H1 (cell line): ENCODE data around the gene SH2D1B. TPM values are rescaled to one million over a fixed set of nuclear protein-coding genes. Genes with fewer than 3 reads are reported as not detected.

Source experiments
- CTCF ChIA-PET: fragments of 300-600 bp; sonication (Branson Sonifier 250); formaldehyde crosslinking; loops from one replicate; lab custom pipeline; 2021; ENCODE audit not compliant: partially characterized antibody; lab: Charles Lee
- POLR2A ChIA-PET: fragments of 300-600 bp; sonication (Branson Sonifier 250); formaldehyde crosslinking; loops from one replicate; lab custom pipeline; 2021; ENCODE audit warnings: inconsistent platforms; ENCODE audit not compliant: partially characterized antibody; lab: Charles Lee
- DNase-seq, 2 experiments: peaks; one replicate each; pipeline versions ENCODE4 v3.0.0 to v3.0.0-alpha.2; 2010 to 2022; ENCODE audit warnings: low spot score in 2 of 2, low read depth in 1 of 2, mixed read lengths in 1 of 2
- FAIRE-seq: peaks from 2 replicates; lab custom pipeline; 2011; peaks lifted over from hg19 to GRCh38; lab: Jason Lieb, UNC
- H2AFZ ChIP-seq: 2 replicates; pipeline ENCODE4 v1.8.1; 2012; ENCODE audit warnings: low read length, inconsistent platforms
- H2AK5ac ChIP-seq: 2 replicates; pipeline ENCODE4 v1.6.1; 2013; ENCODE audit warnings: low read depth, low read length
- H2BK120ac ChIP-seq: replicated peaks from 2 replicates; pipeline ENCODE3; 2013; ENCODE audit warnings: low read depth, low read length, inconsistent platforms
- H2BK12ac ChIP-seq: 2 replicates; pipeline ENCODE4 v1.6.1; 2013; ENCODE audit warnings: low read depth, low read length
- H2BK15ac ChIP-seq: 2 replicates; pipeline ENCODE4 v1.6.1; 2013; ENCODE audit warnings: low read length
- H2BK20ac ChIP-seq: 2 replicates; pipeline ENCODE4 v1.6.1; 2013; ENCODE audit warnings: low read length
- H2BK5ac ChIP-seq: 2 replicates; pipeline ENCODE4 v1.6.1; 2013; ENCODE audit warnings: low read depth, low read length
- H3K14ac ChIP-seq: 2 replicates; pipeline ENCODE4 v1.6.1; 2013; ENCODE audit warnings: inconsistent platforms; ENCODE audit not compliant: insufficient read length
- H3K18ac ChIP-seq: 2 replicates; pipeline ENCODE4 v1.6.1; 2013; ENCODE audit warnings: low read length; ENCODE audit errors: extremely low read depth
- H3K23ac ChIP-seq: 2 replicates; pipeline ENCODE4 v1.6.1; 2013; ENCODE audit warnings: inconsistent platforms; ENCODE audit not compliant: insufficient read length
- H3K23me2 ChIP-seq: 2 replicates; pipeline ENCODE4 v1.6.1; 2013; ENCODE audit warnings: low read depth, low read length
- H3K27ac ChIP-seq: 2 replicates; pipeline ENCODE4 v1.6.1; 2011; ENCODE audit warnings: low read depth, low read length, inconsistent platforms
- H3K27me3 ChIP-seq, 4 experiments: replicated peaks in 1 of 4; 1 replicate in 1 of 4; 2 replicates in 3 of 4; pipeline versions ENCODE4 v1.6.1 to v1.8.1; 2011 to 2013; ENCODE audit warnings: low read length in 3 of 4, mild to moderate bottlenecking in 3 of 4, inconsistent platforms in 2 of 4, mixed read lengths in 2 of 4, moderate library complexity in 1 of 4; ENCODE audit not compliant: control insufficient read depth in 3 of 4, insufficient read depth in 3 of 4; ENCODE audit errors: extremely low read depth in 1 of 4
- H3K36me3 ChIP-seq, 4 experiments: 2 replicates each; pipeline versions ENCODE4 v1.6.1 to v1.8.1; 2011 to 2013; ENCODE audit warnings: mild to moderate bottlenecking in 4 of 4, low read length in 3 of 4, moderate library complexity in 2 of 4, control low read depth in 1 of 4, inconsistent platforms in 1 of 4; ENCODE audit not compliant: insufficient read depth in 4 of 4, control insufficient read depth in 2 of 4
- H3K4ac ChIP-seq: replicated peaks from 2 replicates; pipeline ENCODE3; 2013; ENCODE audit warnings: low read length, low read depth, mixed read lengths, inconsistent platforms; ENCODE audit not compliant: insufficient read length
- H3K4me1 ChIP-seq, 4 experiments: replicated peaks in 1 of 4; 1 replicate in 1 of 4; 2 replicates in 3 of 4; pipeline versions ENCODE4 v1.6.1 to v1.8.1; 2011 to 2013; ENCODE audit warnings: low read length in 3 of 4, inconsistent platforms in 2 of 4, mixed read lengths in 1 of 4; ENCODE audit not compliant: insufficient read depth in 4 of 4, control insufficient read depth in 3 of 4
- H3K4me2 ChIP-seq, 2 experiments: 2 replicates each; pipeline versions ENCODE4 v1.6.1 to v1.8.1; 2011 to 2013; ENCODE audit warnings: low read depth in 2 of 2, low read length in 2 of 2, control low read depth in 1 of 2, inconsistent platforms in 1 of 2, mild to moderate bottlenecking in 1 of 2; ENCODE audit not compliant: insufficient read depth in 1 of 2
- H3K4me3 ChIP-seq, 4 experiments: fragments of 200-600, 300-600 bp in 1 of 4; sonication (generic), shearing (Covaris generic), sonication (Bioruptor Twin) in 1 of 4; 2 replicates each; pipeline versions ENCODE4 v1.5.1 to v1.8.1; 2011 to 2016; ENCODE audit warnings: low read length in 4 of 4, low read depth in 3 of 4, control low read depth in 2 of 4, inconsistent platforms in 2 of 4, mild to moderate bottlenecking in 2 of 4, mixed read lengths in 1 of 4, moderate library complexity in 1 of 4; ENCODE audit not compliant: insufficient read depth in 2 of 4; ENCODE audit errors: extremely low read depth in 1 of 4
- H3K56ac ChIP-seq: replicated peaks from 2 replicates; pipeline ENCODE3; 2013; ENCODE audit warnings: low read depth, mild to moderate bottlenecking, mixed read lengths, low read length, inconsistent platforms; ENCODE audit not compliant: insufficient read length
- H3K79me1 ChIP-seq: 2 replicates; pipeline ENCODE4 v1.6.1; 2013; ENCODE audit warnings: low read depth, low read length, control low read depth
- H3K79me2 ChIP-seq, 2 experiments: 2 replicates each; pipeline versions ENCODE4 v1.6.1 to v1.8.1; 2012 to 2013; ENCODE audit warnings: low read length in 2 of 2, mild to moderate bottlenecking in 2 of 2, inconsistent platforms in 1 of 2; ENCODE audit not compliant: insufficient read depth in 2 of 2, control insufficient read depth in 1 of 2
- H3K9ac ChIP-seq, 4 experiments: replicated peaks in 1 of 4; 1 replicate in 1 of 4; 2 replicates in 3 of 4; pipeline versions ENCODE4 v1.6.1 to v1.8.1; 2011 to 2013; ENCODE audit warnings: low read depth in 3 of 4, low read length in 3 of 4, control low read depth in 2 of 4, mild to moderate bottlenecking in 2 of 4, moderate library complexity in 2 of 4, inconsistent platforms in 1 of 4; ENCODE audit errors: extremely low read depth in 1 of 4
- H3K9me3 ChIP-seq, 2 experiments: 2 replicates each; pipeline versions ENCODE4 v1.6.1 to v1.8.1; 2012 to 2013; ENCODE audit warnings: mild to moderate bottlenecking in 2 of 2, moderate library complexity in 2 of 2, control low read depth in 1 of 2, inconsistent platforms in 1 of 2, low read depth in 1 of 2, low read length in 1 of 2, mixed read lengths in 1 of 2; ENCODE audit not compliant: insufficient read depth in 2 of 2
- H4K20me1 ChIP-seq, 2 experiments: replicated peaks in 1 of 2; 2 replicates each; pipeline versions ENCODE3 to v1.8.1; 2011 to 2013; ENCODE audit warnings: inconsistent platforms in 2 of 2, low read length in 2 of 2, mild to moderate bottlenecking in 1 of 2; ENCODE audit not compliant: insufficient read depth in 2 of 2, control insufficient read depth in 1 of 2
- H4K5ac ChIP-seq: 2 replicates; pipeline ENCODE4 v1.6.1; 2013; ENCODE audit warnings: low read length, low read depth, mixed read lengths, inconsistent platforms; ENCODE audit not compliant: insufficient read length
- H4K8ac ChIP-seq: 2 replicates; pipeline ENCODE4 v1.8.0; 2013; ENCODE audit warnings: mild to moderate bottlenecking, moderate library complexity, low read length, inconsistent platforms; ENCODE audit not compliant: insufficient read depth; ENCODE audit errors: extremely low read depth
- H4K91ac ChIP-seq: replicated peaks from 2 replicates; pipeline ENCODE3; 2013; ENCODE audit warnings: low read length, mixed read lengths, inconsistent platforms; ENCODE audit not compliant: insufficient read length
- BACH1 ChIP-seq: IDR thresholded peaks from 2 replicates; pipeline ENCODE4 v1.6.1; 2012; ENCODE audit warnings: low read length, improper control_type of control experiment
- BRCA1 ChIP-seq: IDR thresholded peaks from 2 replicates; pipeline ENCODE4 v1.6.1; 2012; ENCODE audit warnings: low read depth, low read length, improper control_type of control experiment
- CHD1 ChIP-seq: IDR thresholded peaks from 2 replicates; pipeline ENCODE4 v1.6.1; 2012; ENCODE audit warnings: low read depth, low read length, improper control_type of control experiment
- FOSL1 ChIP-seq: IDR thresholded peaks from 2 replicates; pipeline ENCODE4 v1.6.1; 2011; ENCODE audit warnings: mild to moderate bottlenecking, low read depth, low read length, moderate library complexity; ENCODE audit not compliant: insufficient read depth
- GABPA ChIP-seq: IDR thresholded peaks from 2 replicates; pipeline ENCODE4 v1.6.1; 2011; ENCODE audit warnings: mild to moderate bottlenecking, low read length, moderate library complexity, borderline replicate concordance; ENCODE audit not compliant: insufficient read depth
- KDM5A ChIP-seq: fragments of 200-600 bp; IDR thresholded peaks from 2 replicates; pipeline ENCODE4 v1.7.1; 2012; ENCODE audit warnings: mild to moderate bottlenecking, low read length, inconsistent platforms, mixed read lengths
- SP1 ChIP-seq: IDR thresholded peaks from 2 replicates; pipeline ENCODE4 v1.6.1; 2011; ENCODE audit warnings: low read depth, low read length
- SP2 ChIP-seq: IDR thresholded peaks from 2 replicates; pipeline ENCODE4 v1.6.1; 2012; ENCODE audit warnings: mild to moderate bottlenecking, low read length, inconsistent platforms
- SRF ChIP-seq: IDR thresholded peaks from 2 replicates; pipeline ENCODE4 v1.6.1; 2011; ENCODE audit warnings: mild to moderate bottlenecking, low read depth, low read length, moderate library complexity
- TBP ChIP-seq: IDR thresholded peaks from 2 replicates; pipeline ENCODE4 v1.6.1; 2011; ENCODE audit warnings: low read depth, low read length, improper control_type of control experiment
- WGBS, 2 experiments: shearing (Covaris generic) in 1 of 2; methylation state at CpG; one replicate each; pipeline versions ENCODE4 v1.1.6 to v1.1.7; 2013 to 2015; ENCODE audit warnings: low lambda C conversion rate in 2 of 2, mixed read lengths in 2 of 2, inconsistent platforms in 1 of 2, low coverage in 1 of 2, missing lambda C conversion rate in 1 of 2; ENCODE audit not compliant: insufficient replicate concordance in 2 of 2, insufficient coverage in 1 of 2, insufficient read length in 1 of 2; ENCODE audit errors: extremely low coverage in 1 of 2, missing lambda C conversion rate in 1 of 2; 5-methylcytosine and 5-hydroxymethylcytosine counted together
- polyA plus RNA-seq, 7 experiments: library from polyadenylated mRNA; depleted of rRNA in 3 of 7; stranded (reverse) in 5 of 7; unstranded in 2 of 7; fragments of >200 nt in 5 of 7; fragments of 200-250 nt in 2 of 7; gene quantifications; 1 replicate in 5 of 7; 2 replicates in 1 of 7; 4 replicates in 1 of 7; pipeline versions ENCODE4 v1.2.1 to v1.2.3, GENCODE V29; 2011 to 2013; ENCODE audit warnings: missing spikeins in 2 of 7, mixed read lengths in 2 of 7
- total RNA-seq: library from RNA; stranded (reverse); fragmentation: NEBNext Ultra II Directional; extraction: Animal tissue kit (Norgen Biotek cat#: 25700); gene quantifications from 2 replicates; pipeline ENCODE4 v1.2.1, GENCODE V29; 2021
- TF ChIP-seq, protein P1 (sequence below): IDR thresholded peaks from 2 replicates; pipeline ENCODE4 v1.6.1; 2012; ENCODE audit warnings: inconsistent platforms
- TF ChIP-seq, protein P2 (sequence below), 3 experiments: IDR thresholded peaks; 1 replicate in 2 of 3; 2 replicates in 1 of 3; pipeline versions ENCODE4 v1.5.1 to v1.6.1; 2011; ENCODE audit warnings: low read length in 3 of 3, mild to moderate bottlenecking in 3 of 3, inconsistent platforms in 2 of 3, low read depth in 1 of 3, moderate library complexity in 1 of 3; ENCODE audit not compliant: insufficient read depth in 1 of 3; ENCODE audit errors: control extremely low read depth in 1 of 3

Gene SH2D1B
- total and polyA plus RNA-seq, 2 of the 8 experiments (the other 6 are each of a cell fraction or from before 2014, with no cell fraction given): not detected

DNA sequence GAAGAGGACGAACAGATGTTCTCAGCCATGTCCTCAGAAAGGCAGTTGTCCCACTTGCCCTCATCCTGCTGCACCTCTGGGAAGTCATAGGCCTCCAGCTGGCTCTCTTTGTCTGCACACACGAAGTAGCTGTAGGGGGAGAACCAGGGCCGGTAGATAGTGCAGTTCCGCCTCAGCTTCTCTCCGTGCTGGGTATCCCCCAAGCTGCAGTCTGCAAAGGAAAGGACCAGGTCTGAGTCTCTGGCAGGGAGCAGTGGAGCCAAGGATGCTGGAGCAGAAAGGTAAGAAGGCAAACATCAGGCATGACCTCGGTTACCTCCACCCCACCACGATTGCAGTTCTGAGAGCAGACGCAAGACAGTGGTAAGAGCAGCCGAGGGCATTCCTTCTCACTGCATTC is 37.5 kb downstream of the SH2D1B start:
- no peak for TF ChIP-seq GABPA
- TF ChIP-seq, protein P1, sequence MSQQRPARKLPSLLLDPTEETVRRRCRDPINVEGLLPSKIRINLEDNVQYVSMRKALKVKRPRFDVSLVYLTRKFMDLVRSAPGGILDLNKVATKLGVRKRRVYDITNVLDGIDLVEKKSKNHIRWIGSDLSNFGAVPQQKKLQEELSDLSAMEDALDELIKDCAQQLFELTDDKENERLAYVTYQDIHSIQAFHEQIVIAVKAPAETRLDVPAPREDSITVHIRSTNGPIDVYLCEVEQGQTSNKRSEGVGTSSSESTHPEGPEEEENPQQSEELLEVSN: no peak
- no peak for TF ChIP-seq BRCA1
- TF ChIP-seq SRF: no peak
- TF ChIP-seq KDM5A: no peak
- TF ChIP-seq CHD1: no peak
- no peak for TF ChIP-seq FOSL1
- TF ChIP-seq BACH1: no peak
- TF ChIP-seq, protein P2, sequence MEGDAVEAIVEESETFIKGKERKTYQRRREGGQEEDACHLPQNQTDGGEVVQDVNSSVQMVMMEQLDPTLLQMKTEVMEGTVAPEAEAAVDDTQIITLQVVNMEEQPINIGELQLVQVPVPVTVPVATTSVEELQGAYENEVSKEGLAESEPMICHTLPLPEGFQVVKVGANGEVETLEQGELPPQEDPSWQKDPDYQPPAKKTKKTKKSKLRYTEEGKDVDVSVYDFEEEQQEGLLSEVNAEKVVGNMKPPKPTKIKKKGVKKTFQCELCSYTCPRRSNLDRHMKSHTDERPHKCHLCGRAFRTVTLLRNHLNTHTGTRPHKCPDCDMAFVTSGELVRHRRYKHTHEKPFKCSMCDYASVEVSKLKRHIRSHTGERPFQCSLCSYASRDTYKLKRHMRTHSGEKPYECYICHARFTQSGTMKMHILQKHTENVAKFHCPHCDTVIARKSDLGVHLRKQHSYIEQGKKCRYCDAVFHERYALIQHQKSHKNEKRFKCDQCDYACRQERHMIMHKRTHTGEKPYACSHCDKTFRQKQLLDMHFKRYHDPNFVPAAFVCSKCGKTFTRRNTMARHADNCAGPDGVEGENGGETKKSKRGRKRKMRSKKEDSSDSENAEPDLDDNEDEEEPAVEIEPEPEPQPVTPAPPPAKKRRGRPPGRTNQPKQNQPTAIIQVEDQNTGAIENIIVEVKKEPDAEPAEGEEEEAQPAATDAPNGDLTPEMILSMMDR (IDR thresholded peaks at IDR 0.05; ENCODE audit: control extremely low read depth in 1 of 3, insufficient read depth in 1 of 3, low read depth in 1 of 3, low read length in 3 of 3): no peak
- no peak for TF ChIP-seq SP2
- TF ChIP-seq TBP: no peak
- TF ChIP-seq SP1: no peak
- no peak overlapping the region for H3K18ac ChIP-seq
- H3K9ac ChIP-seq: no peak overlapping the region
- no peaks in the 10 kb centered on the region for H3K9me3 ChIP-seq
- H3K27ac ChIP-seq: no peak overlapping the region
- no peak overlapping the region for H2BK20ac ChIP-seq
- no peaks in the 10 kb centered on the region for H3K23me2 ChIP-seq
- H3K4me1 ChIP-seq: 0 out of 7 replicates have a peak, but pooled peaks cover 0 to 1% (median 0%) of the 10 kb centered on the region in 4 experiments
- no peak overlapping the region for H3K14ac ChIP-seq
- H4K5ac ChIP-seq: no peak overlapping the region
- no peaks in the 10 kb centered on the region for H3K27me3 ChIP-seq
- no peaks in the 10 kb centered on the region for H3K79me2 ChIP-seq
- 0 out of 8 replicates have a peak, but pooled peaks cover 0 to 2% (median 0%) of the 10 kb centered on the region in 4 experiments for H3K36me3 ChIP-seq
- H3K4me3 ChIP-seq: no peak overlapping the region
- POLR2A ChIA-PET: no interaction called here
- no peak overlapping the region for H4K8ac ChIP-seq
- CTCF ChIA-PET: interaction anchor here (1.1 to 2.9 kb wide), 5 partner anchors 11 to 318 kb away, joined by 3 to 13 read pairs (median 6); partner anchors contain the start of gene DDR2
- no peak overlapping the region for H2AK5ac ChIP-seq
- no peak for DNase-seq
- H4K91ac ChIP-seq: peak overlapping the region; percentile 28
- no peak for FAIRE-seq
- H3K79me1 ChIP-seq: no peaks in the 10 kb centered on the region
- H4K20me1 ChIP-seq: no peaks in the 10 kb centered on the region
- no peak overlapping the region for H3K4me2 ChIP-seq
- no peak overlapping the region for H3K4ac ChIP-seq
- no peak overlapping the region for H2AFZ ChIP-seq
- H2BK5ac ChIP-seq: no peak overlapping the region
- no peak overlapping the region for H2BK15ac ChIP-seq
- 94% methylated on average over 8 of the region's 9 CpGs; no CpG with 5 or more reads in 1 of the 2 experiments for WGBS, 2 experiments
- no peak overlapping the region for H3K56ac ChIP-seq
- no peak overlapping the region for H2BK12ac ChIP-seq
- no peak overlapping the region for H2BK120ac ChIP-seq
- no peak overlapping the region for H3K23ac ChIP-seq
